Fibroblast of pulmonary artery (primary cell): ENCODE results near the gene SBF2.
A peak's percentile ranks its signal among the peaks of the same experiment; 100 is the strongest.

Experiments
- DNase-seq: peaks from one replicate; pipeline ENCODE4 v3.0.0-alpha.2; 2010; ENCODE audit warnings: low read depth
- H3K4me3 ChIP-seq: replicated peaks from 2 replicates; pipeline ENCODE4 v1.5.1; 2011; ENCODE audit warnings: low read depth, mild to moderate bottlenecking, control low read depth, low read length, moderate library complexity
- CTCF ChIP-seq: IDR thresholded peaks from 2 replicates; pipeline ENCODE4 v1.5.1; 2011; ENCODE audit warnings: mild to moderate bottlenecking, control low read depth, low read length, inconsistent platforms; ENCODE audit errors: missing control alignments

The SBF2 gene

GRCh38 chr11:10317151-10317755, 23.2 kb upstream of the SBF2 start:
- no peak for TF ChIP-seq CTCF
- no peak overlapping the region for H3K4me3 ChIP-seq
- DNase-seq: no peak

GRCh38 chr11:10315083-10315482, 21.1 kb upstream of the SBF2 start:
- no peak for DNase-seq
- no peak overlapping the region for H3K4me3 ChIP-seq
- TF ChIP-seq CTCF: no peak

GRCh38 chr11:10314199-10315072, 20.4 kb upstream of the SBF2 start:
- no peak for TF ChIP-seq CTCF
- H3K4me3 ChIP-seq: no peak overlapping the region
- DNase-seq: peak; percentile 71

GRCh38 chr11:10311802-10312201, 17.8 kb upstream of the SBF2 start:
- no peak for DNase-seq
- TF ChIP-seq CTCF: no peak
- no peak overlapping the region for H3K4me3 ChIP-seq

GRCh38 chr11:10310301-10310841, 16.4 kb upstream of the SBF2 start:
- TF ChIP-seq CTCF: no peak
- DNase-seq: peak; percentile 38
- no peak overlapping the region for H3K4me3 ChIP-seq

GRCh38 chr11:10309163-10310093, 15.4 kb upstream of the SBF2 start:
- no peak overlapping the region for H3K4me3 ChIP-seq

More at GRCh38 chr11:10309163-10310093, 15.4 kb upstream of the SBF2 start:
- peak; percentile 84 for DNase-seq
- TF ChIP-seq CTCF: no peak
